Suprapubic skin (tissue), 3 donors: ENCODE results near the gene FAU.

Experiments used
- CTCF ChIP-seq, 2 donors: fragments of 200-600 bp in 1 of 2; fragments of 450-650 bp in 1 of 2; sonication (generic) in 1 of 2; IDR thresholded peaks; one replicate each; pipeline ENCODE4 v1.5.1; 2016 to 2019; ENCODE audit warnings: antibody characterized with exemption in 2 of 2, mild to moderate bottlenecking in 1 of 2, moderate library complexity in 1 of 2
- EP300 ChIP-seq: sonication (generic); formaldehyde crosslinking; IDR thresholded peaks from one replicate; pipeline ENCODE4 v1.6.1; 2017; ENCODE audit warnings: antibody characterized with exemption
- POLR2A ChIP-seq, 2 donors: fragments of 450-650 bp; IDR thresholded peaks; one replicate each; pipeline ENCODE4 v1.6.1; 2017; ENCODE audit warnings: antibody characterized with exemption in 2 of 2, mild to moderate bottlenecking in 2 of 2, moderate library complexity in 2 of 2

- TF ChIP-seq POLR2A (IDR thresholded peaks at IDR 0.05) (no peak), CTCF (IDR thresholded peaks at IDR 0.05) (no peak), EP300 (no peak)
Observed at GRCh38 chr11:65159012-65159411, 37.1 kb upstream of the FAU start.
